Adrenal gland (tissue), 5 donors: Measurements from ENCODE around the gene IQSEC2.

Experiments used
- CTCF ChIP-seq, 6 experiments: fragments of 450-650 bp in 4 of 6; fragments of 200-600 bp in 2 of 6; sonication (generic) in 1 of 6; IDR thresholded peaks; 1 replicate in 5 of 6; 2 replicates in 1 of 6; pipeline versions ENCODE4 v1.5.1 to v1.8.0; 2016 to 2021; ENCODE audit warnings: antibody characterized with exemption in 6 of 6, mild to moderate bottlenecking in 2 of 6, moderate library complexity in 1 of 6
- POLR2A ChIP-seq, 2 donors: fragments of 450-650 bp; IDR thresholded peaks; one replicate each; pipeline ENCODE4 v1.6.1; 2017; ENCODE audit warnings: antibody characterized with exemption in 2 of 2, mild to moderate bottlenecking in 2 of 2, moderate library complexity in 1 of 2
- donor health status: DM: no; HTN: no; CAD: no.

- TF ChIP-seq CTCF (IDR thresholded peaks at IDR 0.05), result no peak
- TF ChIP-seq POLR2A (IDR thresholded peaks at IDR 0.05), result no peak
These were observed 18.8 kb upstream of the IQSEC2 start for GRCh38 chrX:53300157-53300556.
